Measurements from ENCODE around the gene ATP6V0E1.

Gene ATP6V0E1

DNA sequence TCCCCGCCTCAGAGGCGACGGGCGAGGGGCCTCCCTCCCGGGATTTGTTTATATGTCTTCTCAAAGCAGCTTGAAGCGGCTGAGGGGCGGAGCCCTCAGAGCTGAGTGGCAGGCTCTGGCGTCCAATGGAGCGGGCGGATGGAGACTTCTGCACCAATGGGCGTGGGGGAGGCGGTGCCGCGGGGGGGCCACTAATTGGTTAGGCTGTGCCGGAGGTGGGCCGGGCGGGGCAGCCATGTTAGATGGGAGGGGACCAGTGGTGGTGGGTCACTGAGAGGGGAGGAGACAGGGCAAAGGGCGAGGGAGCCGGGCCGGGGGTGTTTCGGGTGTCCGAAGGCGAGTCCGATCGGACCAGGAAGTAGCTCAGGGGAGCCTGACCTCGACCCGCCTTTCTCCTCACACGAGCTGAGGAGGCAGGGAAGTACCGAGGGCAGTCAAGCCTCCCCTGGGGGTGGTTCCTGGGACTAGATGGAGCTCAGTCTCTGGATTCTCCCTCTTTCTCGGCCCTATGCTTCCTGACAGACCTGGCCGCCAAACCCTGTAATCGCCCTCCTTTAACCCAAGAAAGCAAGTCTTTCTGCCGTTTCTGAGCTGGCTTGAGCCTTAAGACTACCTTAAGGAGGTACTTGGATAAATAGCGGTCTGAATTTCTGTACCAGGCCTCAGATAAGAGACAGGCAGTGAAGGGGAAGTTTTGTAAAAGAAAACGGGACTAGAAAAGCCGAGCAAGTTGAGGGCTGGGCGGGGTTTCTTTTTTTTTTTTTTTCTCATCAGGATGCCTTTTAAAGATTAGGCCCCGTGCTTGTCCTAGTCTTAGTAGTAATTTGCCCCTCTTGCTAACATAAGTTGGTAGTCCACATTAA, 73.7 kb downstream of the ATP6V0E1 start (continued):
- TF ChIP-seq, protein P1, sequence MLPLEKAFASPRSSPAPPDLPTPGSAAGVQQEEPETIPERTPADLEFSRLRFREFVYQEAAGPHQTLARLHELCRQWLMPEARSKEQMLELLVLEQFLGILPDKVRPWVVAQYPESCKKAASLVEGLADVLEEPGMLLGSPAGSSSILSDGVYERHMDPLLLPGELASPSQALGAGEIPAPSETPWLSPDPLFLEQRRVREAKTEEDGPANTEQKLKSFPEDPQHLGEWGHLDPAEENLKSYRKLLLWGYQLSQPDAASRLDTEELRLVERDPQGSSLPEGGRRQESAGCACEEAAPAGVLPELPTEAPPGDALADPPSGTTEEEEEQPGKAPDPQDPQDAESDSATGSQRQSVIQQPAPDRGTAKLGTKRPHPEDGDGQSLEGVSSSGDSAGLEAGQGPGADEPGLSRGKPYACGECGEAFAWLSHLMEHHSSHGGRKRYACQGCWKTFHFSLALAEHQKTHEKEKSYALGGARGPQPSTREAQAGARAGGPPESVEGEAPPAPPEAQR (tag by site-specific recombination; IDR thresholded peaks at IDR 0.05): no peak; the same call in 1 of the 2 replicates
- TF ChIP-seq, protein P2, sequence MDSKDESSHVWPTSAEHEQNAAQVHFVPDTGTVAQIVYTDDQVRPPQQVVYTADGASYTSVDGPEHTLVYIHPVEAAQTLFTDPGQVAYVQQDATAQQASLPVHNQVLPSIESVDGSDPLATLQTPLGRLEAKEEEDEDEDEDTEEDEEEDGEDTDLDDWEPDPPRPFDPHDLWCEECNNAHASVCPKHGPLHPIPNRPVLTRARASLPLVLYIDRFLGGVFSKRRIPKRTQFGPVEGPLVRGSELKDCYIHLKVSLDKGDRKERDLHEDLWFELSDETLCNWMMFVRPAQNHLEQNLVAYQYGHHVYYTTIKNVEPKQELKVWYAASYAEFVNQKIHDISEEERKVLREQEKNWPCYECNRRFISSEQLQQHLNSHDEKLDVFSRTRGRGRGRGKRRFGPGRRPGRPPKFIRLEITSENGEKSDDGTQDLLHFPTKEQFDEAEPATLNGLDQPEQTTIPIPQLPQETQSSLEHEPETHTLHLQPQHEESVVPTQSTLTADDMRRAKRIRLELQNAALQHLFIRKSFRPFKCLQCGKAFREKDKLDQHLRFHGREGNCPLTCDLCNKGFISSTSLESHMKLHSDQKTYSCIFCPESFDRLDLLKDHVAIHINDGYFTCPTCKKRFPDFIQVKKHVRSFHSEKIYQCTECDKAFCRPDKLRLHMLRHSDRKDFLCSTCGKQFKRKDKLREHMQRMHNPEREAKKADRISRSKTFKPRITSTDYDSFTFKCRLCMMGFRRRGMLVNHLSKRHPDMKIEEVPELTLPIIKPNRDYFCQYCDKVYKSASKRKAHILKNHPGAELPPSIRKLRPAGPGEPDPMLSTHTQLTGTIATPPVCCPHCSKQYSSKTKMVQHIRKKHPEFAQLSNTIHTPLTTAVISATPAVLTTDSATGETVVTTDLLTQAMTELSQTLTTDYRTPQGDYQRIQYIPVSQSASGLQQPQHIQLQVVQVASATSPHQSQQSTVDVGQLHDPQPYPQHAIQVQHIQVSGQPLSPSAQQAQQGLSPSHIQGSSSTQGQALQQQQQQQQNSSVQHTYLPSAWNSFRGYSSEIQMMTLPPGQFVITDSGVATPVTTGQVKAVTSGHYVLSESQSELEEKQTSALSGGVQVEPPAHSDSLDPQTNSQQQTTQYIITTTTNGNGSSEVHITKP (tag by site-specific recombination; IDR thresholded peaks at IDR 0.05): peak; percentile 99
- TF ChIP-seq ZNF341 (tag by site-specific recombination; IDR thresholded peaks at IDR 0.05; ENCODE audit: low read depth): peak; percentile 67
- TF ChIP-seq YY1 (tag by site-specific recombination; IDR thresholded peaks at IDR 0.05): peak; percentile 88
- no peak for TF ChIP-seq ZNF10 (tag by site-specific recombination; IDR thresholded peaks at IDR 0.05)
- TF ChIP-seq, protein P3, sequence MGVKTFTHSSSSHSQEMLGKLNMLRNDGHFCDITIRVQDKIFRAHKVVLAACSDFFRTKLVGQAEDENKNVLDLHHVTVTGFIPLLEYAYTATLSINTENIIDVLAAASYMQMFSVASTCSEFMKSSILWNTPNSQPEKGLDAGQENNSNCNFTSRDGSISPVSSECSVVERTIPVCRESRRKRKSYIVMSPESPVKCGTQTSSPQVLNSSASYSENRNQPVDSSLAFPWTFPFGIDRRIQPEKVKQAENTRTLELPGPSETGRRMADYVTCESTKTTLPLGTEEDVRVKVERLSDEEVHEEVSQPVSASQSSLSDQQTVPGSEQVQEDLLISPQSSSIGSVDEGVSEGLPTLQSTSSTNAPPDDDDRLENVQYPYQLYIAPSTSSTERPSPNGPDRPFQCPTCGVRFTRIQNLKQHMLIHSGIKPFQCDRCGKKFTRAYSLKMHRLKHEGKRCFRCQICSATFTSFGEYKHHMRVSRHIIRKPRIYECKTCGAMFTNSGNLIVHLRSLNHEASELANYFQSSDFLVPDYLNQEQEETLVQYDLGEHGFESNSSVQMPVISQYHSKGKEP (tag by site-specific recombination; IDR thresholded peaks at IDR 0.05): no peak
- TF ChIP-seq ZNF391 (tag by site-specific recombination; IDR thresholded peaks at IDR 0.05; ENCODE audit: borderline replicate concordance, low read depth): peak; percentile 53; the same call in 1 of the 2 replicates
- no peak for TF ChIP-seq ZNF530 (tag by site-specific recombination; IDR thresholded peaks at IDR 0.05; ENCODE audit: low read depth)
- no peak for TF ChIP-seq ZNF132 (tag by site-specific recombination; IDR thresholded peaks at IDR 0.05; ENCODE audit: borderline replicate concordance)
- TF ChIP-seq YY2 (tag by site-specific recombination; IDR thresholded peaks at IDR 0.05): peak; percentile 82
- TF ChIP-seq, protein P4, sequence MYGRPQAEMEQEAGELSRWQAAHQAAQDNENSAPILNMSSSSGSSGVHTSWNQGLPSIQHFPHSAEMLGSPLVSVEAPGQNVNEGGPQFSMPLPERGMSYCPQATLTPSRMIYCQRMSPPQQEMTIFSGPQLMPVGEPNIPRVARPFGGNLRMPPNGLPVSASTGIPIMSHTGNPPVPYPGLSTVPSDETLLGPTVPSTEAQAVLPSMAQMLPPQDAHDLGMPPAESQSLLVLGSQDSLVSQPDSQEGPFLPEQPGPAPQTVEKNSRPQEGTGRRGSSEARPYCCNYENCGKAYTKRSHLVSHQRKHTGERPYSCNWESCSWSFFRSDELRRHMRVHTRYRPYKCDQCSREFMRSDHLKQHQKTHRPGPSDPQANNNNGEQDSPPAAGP (tag by site-specific recombination; IDR thresholded peaks at IDR 0.05): peak; percentile 85
- TF ChIP-seq ZNF654 (tag by site-specific recombination; IDR thresholded peaks at IDR 0.05; ENCODE audit: low read depth): no peak
- TF ChIP-seq KLF7 (tag by site-specific recombination; IDR thresholded peaks at IDR 0.05; ENCODE audit: borderline replicate concordance): peak; percentile 84
- no peak for TF ChIP-seq ZNF157 (tag by site-specific recombination; IDR thresholded peaks at IDR 0.05)
- TF ChIP-seq, protein P5, sequence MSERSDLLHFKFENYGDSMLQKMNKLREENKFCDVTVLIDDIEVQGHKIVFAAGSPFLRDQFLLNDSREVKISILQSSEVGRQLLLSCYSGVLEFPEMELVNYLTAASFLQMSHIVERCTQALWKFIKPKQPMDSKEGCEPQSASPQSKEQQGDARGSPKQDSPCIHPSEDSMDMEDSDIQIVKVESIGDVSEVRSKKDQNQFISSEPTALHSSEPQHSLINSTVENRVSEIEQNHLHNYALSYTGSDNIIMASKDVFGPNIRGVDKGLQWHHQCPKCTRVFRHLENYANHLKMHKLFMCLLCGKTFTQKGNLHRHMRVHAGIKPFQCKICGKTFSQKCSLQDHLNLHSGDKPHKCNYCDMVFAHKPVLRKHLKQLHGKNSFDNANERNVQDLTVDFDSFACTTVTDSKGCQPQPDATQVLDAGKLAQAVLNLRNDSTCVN (tag by site-specific recombination; optimal IDR thresholded peaks at IDR 0.05): peak; percentile 14
- no peak for TF ChIP-seq ZNF274 (IDR thresholded peaks at IDR 0.05; ENCODE audit: low read length)
- TF ChIP-seq ZNF274 (tag by site-specific recombination; IDR thresholded peaks at IDR 0.05; ENCODE audit: borderline replicate concordance): no peak
- TF ChIP-seq GLIS1 (tag by site-specific recombination; IDR thresholded peaks at IDR 0.05): peak; percentile 86
- peak; percentile 66 for TF ChIP-seq SP7 (tag by site-specific recombination; IDR thresholded peaks at IDR 0.05)
- TF ChIP-seq, protein P6, sequence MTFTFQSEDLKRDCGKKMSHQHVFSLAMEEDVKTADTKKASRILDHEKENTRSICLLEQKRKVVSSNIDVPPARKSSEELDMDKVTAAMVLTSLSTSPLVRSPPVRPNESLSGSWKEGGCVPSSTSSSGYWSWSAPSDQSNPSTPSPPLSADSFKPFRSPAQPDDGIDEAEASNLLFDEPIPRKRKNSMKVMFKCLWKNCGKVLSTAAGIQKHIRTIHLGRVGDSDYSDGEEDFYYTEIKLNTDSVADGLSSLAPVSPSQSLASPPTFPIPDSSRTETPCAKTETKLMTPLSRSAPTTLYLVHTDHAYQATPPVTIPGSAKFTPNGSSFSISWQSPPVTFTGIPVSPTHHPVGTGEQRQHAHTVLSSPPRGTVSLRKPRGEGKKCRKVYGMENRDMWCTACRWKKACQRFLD (tag by site-specific recombination; IDR thresholded peaks at IDR 0.05): no peak
- TF ChIP-seq ZNF701 (tag by site-specific recombination; IDR thresholded peaks at IDR 0.05): no peak
- peak; percentile 99 for TF ChIP-seq ZBTB7A (tag by site-specific recombination; IDR thresholded peaks at IDR 0.05; ENCODE audit: low read depth)
- TF ChIP-seq ZNF394 (tag by site-specific recombination; IDR thresholded peaks at IDR 0.05; ENCODE audit: borderline replicate concordance): peak; percentile 44; the same call in 1 of the 2 replicates
- peak; percentile 77; the same call in 1 of the 2 replicates for TF ChIP-seq ZNF76 (tag by site-specific recombination; IDR thresholded peaks at IDR 0.05; ENCODE audit: borderline replicate concordance, low read depth)
- no peak for TF ChIP-seq SALL2 (tag by site-specific recombination; IDR thresholded peaks at IDR 0.05; ENCODE audit: borderline replicate concordance)
- TF ChIP-seq, protein P7, sequence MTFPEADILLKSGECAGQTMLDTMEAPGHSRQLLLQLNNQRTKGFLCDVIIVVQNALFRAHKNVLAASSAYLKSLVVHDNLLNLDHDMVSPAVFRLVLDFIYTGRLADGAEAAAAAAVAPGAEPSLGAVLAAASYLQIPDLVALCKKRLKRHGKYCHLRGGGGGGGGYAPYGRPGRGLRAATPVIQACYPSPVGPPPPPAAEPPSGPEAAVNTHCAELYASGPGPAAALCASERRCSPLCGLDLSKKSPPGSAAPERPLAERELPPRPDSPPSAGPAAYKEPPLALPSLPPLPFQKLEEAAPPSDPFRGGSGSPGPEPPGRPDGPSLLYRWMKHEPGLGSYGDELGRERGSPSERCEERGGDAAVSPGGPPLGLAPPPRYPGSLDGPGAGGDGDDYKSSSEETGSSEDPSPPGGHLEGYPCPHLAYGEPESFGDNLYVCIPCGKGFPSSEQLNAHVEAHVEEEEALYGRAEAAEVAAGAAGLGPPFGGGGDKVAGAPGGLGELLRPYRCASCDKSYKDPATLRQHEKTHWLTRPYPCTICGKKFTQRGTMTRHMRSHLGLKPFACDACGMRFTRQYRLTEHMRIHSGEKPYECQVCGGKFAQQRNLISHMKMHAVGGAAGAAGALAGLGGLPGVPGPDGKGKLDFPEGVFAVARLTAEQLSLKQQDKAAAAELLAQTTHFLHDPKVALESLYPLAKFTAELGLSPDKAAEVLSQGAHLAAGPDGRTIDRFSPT (tag by site-specific recombination; IDR thresholded peaks at IDR 0.05): no peak; the same call in 1 of the 2 replicates

All from HEK293 (cell line).